GM12872 (cell line): ENCODE measurements around the gene VSTM2L.

Source experiments
- CTCF ChIP-seq: IDR thresholded peaks from 3 replicates; pipeline ENCODE4 v1.5.1; 2011; ENCODE audit warnings: low read depth, mild to moderate bottlenecking, low read length, moderate library complexity; ENCODE audit not compliant: insufficient read depth

VSTM2L gene

GRCh38 chr20:37939701-37940560 is 37.0 kb downstream of the VSTM2L start:
- TF ChIP-seq CTCF: no peak

GRCh38 chr20:37940858-37941257 is 37.9 kb downstream of the VSTM2L start:
- no peak for TF ChIP-seq CTCF

- TF ChIP-seq CTCF: peak; percentile 52
These were observed 38.4 kb downstream of the VSTM2L start for GRCh38 chr20:37941332-37941731.

- no peak for TF ChIP-seq CTCF
These were observed 39.1 kb downstream of the VSTM2L start for GRCh38 chr20:37941992-37942391.

- no peak for TF ChIP-seq CTCF
These were observed 40.1 kb downstream of the VSTM2L start for GRCh38 chr20:37943033-37943432.

- TF ChIP-seq CTCF: no peak
These were observed 40.9 kb downstream of the VSTM2L start for GRCh38 chr20:37943501-37944455.

- TF ChIP-seq CTCF: no peak
These were observed 41.6 kb downstream of the VSTM2L start for GRCh38 chr20:37944456-37944981.
